NCI-H345 (cell line): ENCODE results near the gene BCO2.
"Not testable (repeated sequence)": the region's sequence is repeated elsewhere in the genome, so short reads cannot be mapped to it uniquely, and the experiment has no call there.

Source experiments
- DNase-seq: peaks from one replicate; lab custom pipeline; 2025; lab: John Stamatoyannopoulos, UW

BCO2 gene

GRCh38 chr11:112167145-112167544, 8.2 kb upstream of the BCO2 start, which contains the start of gene TEX12:
Gene TEX12, plus strand, starts transcription at chr11:112167372. Its CDS starts 1,897 bp downstream, at chr11:112169269.
- no peak for DNase-seq

GRCh38 chr11:112172362-112172994, 2.8 kb upstream of the BCO2 start:
- DNase-seq = no peak

- DNase-seq = no peak
These were observed 2.2 kb upstream of the BCO2 start for GRCh38 chr11:112173152-112173551.

- DNase-seq = no peak
These were observed 264 bp downstream of the BCO2 start for GRCh38 chr11:112175599-112175952.

GRCh38 chr11:112176077-112176476, 765 bp downstream of the BCO2 start:
- no peak for DNase-seq

- no peak for DNase-seq
These were observed 2.3 kb downstream of the BCO2 start for GRCh38 chr11:112177589-112177988.

GRCh38 chr11:112178428-112178827, 3.1 kb downstream of the BCO2 start:
- no peak for DNase-seq

- DNase-seq = no peak
These were observed 3.6 kb downstream of the BCO2 start for GRCh38 chr11:112178936-112179335.

- no peak for DNase-seq
These were observed 4.3 kb downstream of the BCO2 start for GRCh38 chr11:112179601-112180000.

- DNase-seq = no peak
These were observed 7.6 kb downstream of the BCO2 start for GRCh38 chr11:112182867-112183266.

GRCh38 chr11:112185883-112186282, 10.6 kb downstream of the BCO2 start:
- DNase-seq = no peak

GRCh38 chr11:112186304-112186703, 11.0 kb downstream of the BCO2 start:
- DNase-seq = no peak

- DNase-seq = not testable (repeated sequence)
These were observed 19.8 kb downstream of the BCO2 start for GRCh38 chr11:112195113-112195512.

- no peak for DNase-seq
These were observed 20.6 kb downstream of the BCO2 start for GRCh38 chr11:112195951-112196351.

- no peak for DNase-seq
These were observed 21.3 kb downstream of the BCO2 start for GRCh38 chr11:112196519-112197087.

GRCh38 chr11:112199101-112199500, 23.8 kb downstream of the BCO2 start:
- not testable (repeated sequence) for DNase-seq

- no peak for DNase-seq
These were observed 24.9 kb downstream of the BCO2 start for GRCh38 chr11:112200252-112200651.

- DNase-seq = no peak
These were observed 30.8 kb downstream of the BCO2 start for GRCh38 chr11:112206071-112206470.

- DNase-seq = no peak
These were observed 35.6 kb downstream of the BCO2 start for GRCh38 chr11:112210890-112211289.

GRCh38 chr11:112211536-112211935, 36.2 kb downstream of the BCO2 start:
- DNase-seq = no peak

GRCh38 chr11:112212290-112212689, 37.0 kb downstream of the BCO2 start:
- DNase-seq = no peak

GRCh38 chr11:112212710-112213109, 37.4 kb downstream of the BCO2 start:
- DNase-seq = no peak

- DNase-seq = no peak
These were observed 38.4 kb downstream of the BCO2 start for GRCh38 chr11:112213753-112214152.

- DNase-seq = no peak
These were observed 40.3 kb downstream of the BCO2 start for GRCh38 chr11:112215621-112216020.
